ENCODE data around the gene KCNT2.

DNA sequence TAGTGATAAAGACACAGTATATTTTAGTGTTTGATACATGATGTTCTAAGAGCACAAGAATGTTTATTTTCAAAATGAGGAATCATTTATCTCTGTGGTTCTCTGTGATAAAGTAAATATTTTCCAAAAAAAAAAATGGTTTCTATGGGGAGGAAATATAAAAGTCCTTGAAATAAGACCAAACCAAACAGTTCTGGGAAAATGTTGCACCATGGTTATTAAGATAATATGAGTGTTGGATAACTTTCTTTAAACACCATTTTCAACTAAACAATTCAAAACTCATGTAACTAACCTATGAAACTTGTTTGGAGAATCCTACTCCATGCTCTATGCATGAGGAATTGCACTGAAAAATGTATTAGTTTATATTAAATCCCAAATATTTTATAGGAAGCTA, 184.6 kb downstream of the KCNT2 start:
- TF ChIP-seq EZH2phosphoT487 (IDR thresholded peaks at IDR 0.05; ENCODE audit: insufficient read depth, low read depth), result no peak
- TF ChIP-seq EZH2 (IDR thresholded peaks at IDR 0.05; ENCODE audit: insufficient read depth, poor library complexity, severe bottlenecking), result no peak
